ENCODE measurements around the gene EME1. TPM values are rescaled to one million over a fixed set of nuclear protein-coding genes. Genes with fewer than 3 reads are reported as not detected.
A peak's percentile ranks its signal among the peaks of the same experiment; 100 is the strongest.

The EME1 gene
- total and polyA plus RNA-seq, 2 of the 8 experiments (the other 6 are each of a cell fraction or from before 2014, with no cell fraction given), result 13.9 to 16.3 TPM

- peak; percentile 74 for TF ChIP-seq EGR1 (IDR thresholded peaks at IDR 0.05; ENCODE audit: borderline replicate concordance, low read depth, low read length)
- peak; percentile 91 for TF ChIP-seq PHF8 (conservative IDR thresholded peaks at IDR 0.05; ENCODE audit: low read depth, low read length)
- TF ChIP-seq SRF (IDR thresholded peaks at IDR 0.05; ENCODE audit: low read depth, low read length), result peak; percentile 46; the same call in 1 of the 2 replicates
- no peak for TF ChIP-seq CEBPB (IDR thresholded peaks at IDR 0.05; ENCODE audit: low read depth, low read length)
Observed at GRCh38 chr17:50397111-50397918, 24.3 kb downstream of the EME1 start, which contains the start of gene LRRC59 (continued).

Data from H1 (cell line).